GM13976 (cell line): ENCODE results near the gene CLSTN1.
"Not testable (repeated sequence)": the region's sequence is repeated elsewhere in the genome, so short reads cannot be mapped to it uniquely, and the experiment has no call there.

Source experiments
- DNase-seq: peaks from one replicate; pipeline ENCODE4 v3.0.0; 2012; ENCODE audit warnings: low spot score
- in situ Hi-C: fragments of 300-500 bp; cut with MboI; formaldehyde crosslinking; loops from one replicate; pipeline ENCODE4 v1.12.0; 2022; ENCODE audit warnings: low sequenced_read_pairs, mixed read lengths, inconsistent platforms; ENCODE audit not compliant: unreplicated experiment
- TF ChIP-seq, protein P1 (sequence below): IDR thresholded peaks from 2 replicates; pipeline ENCODE4 v1.5.1; 2012; ENCODE audit warnings: borderline replicate concordance, mild to moderate bottlenecking; ENCODE audit not compliant: insufficient read depth; ENCODE audit errors: extremely low read depth, missing control alignments, control extremely low read depth

The CLSTN1 gene

DNA sequence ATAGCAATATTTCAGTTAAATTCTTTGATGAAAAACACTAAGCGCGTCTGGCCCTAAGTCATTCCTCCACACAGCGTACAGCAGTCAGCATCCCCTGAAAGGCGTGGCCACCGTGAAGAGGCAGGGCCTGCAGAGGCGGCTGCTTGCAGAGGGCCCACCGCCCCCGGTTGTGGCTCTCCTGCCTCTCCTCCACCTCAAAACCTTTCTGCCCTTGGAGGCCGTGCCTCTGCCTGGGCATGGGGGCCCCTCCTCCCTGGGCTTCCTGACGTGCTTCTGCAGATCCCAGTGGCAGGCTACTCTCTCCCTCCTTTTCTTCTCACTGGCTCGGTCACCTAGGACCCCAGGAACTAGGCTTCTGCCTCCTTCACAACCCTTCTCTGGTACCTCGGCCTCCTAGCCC lies 16.2 kb downstream of the CLSTN1 start:
- TF ChIP-seq, protein P1, sequence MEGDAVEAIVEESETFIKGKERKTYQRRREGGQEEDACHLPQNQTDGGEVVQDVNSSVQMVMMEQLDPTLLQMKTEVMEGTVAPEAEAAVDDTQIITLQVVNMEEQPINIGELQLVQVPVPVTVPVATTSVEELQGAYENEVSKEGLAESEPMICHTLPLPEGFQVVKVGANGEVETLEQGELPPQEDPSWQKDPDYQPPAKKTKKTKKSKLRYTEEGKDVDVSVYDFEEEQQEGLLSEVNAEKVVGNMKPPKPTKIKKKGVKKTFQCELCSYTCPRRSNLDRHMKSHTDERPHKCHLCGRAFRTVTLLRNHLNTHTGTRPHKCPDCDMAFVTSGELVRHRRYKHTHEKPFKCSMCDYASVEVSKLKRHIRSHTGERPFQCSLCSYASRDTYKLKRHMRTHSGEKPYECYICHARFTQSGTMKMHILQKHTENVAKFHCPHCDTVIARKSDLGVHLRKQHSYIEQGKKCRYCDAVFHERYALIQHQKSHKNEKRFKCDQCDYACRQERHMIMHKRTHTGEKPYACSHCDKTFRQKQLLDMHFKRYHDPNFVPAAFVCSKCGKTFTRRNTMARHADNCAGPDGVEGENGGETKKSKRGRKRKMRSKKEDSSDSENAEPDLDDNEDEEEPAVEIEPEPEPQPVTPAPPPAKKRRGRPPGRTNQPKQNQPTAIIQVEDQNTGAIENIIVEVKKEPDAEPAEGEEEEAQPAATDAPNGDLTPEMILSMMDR, result no peak
- no peak for DNase-seq
- in situ Hi-C loops, result no loop called here

DNA sequence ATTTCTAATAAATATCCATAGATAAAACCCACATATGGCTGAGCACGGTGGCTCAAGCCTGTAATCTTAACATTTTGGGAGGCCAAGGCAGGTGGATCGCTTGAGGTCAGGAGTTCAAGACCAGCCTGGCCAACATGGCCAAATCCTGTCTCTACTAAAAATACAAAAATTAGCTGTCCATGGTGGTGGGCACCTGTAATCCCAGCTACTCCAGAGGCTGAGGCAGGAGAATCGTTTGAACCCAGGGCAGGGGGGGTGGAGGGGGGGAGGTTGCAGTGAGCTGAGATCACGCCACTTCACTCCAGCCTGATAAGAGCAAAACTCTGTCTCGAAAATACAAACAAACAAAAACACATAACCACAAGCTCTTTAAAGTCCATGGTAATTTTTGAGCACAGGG lies 17.8 kb downstream of the CLSTN1 start:
- in situ Hi-C loops, DNase-seq: not testable (repeated sequence)

DNA sequence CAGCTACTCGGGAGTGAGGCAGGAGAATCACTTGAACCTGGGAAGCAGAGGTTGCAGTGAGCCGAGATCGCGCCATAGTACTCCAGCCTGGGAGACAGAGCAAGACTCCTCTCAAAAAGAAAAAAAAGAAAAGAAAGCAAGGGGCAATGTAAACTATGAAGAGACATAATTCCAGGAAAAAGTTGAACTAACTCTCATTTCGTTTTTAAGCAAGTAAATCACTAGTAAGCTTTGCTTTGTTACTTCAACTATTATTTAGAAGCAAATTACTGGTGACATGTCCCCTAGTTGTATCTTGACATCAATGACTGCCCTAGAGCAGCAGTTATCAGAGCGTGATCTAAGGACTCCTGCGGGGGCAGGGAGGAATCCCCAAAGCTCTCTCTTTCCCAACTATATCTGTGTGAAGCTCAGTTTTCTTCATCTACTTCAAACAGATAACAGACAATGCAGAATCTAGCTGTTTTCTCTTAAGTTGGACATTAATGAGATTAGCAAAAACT lies 18.7 kb downstream of the CLSTN1 start:
- in situ Hi-C loops, result no loop called here
- no peak for DNase-seq
- TF ChIP-seq, protein P1, result no peak

DNA sequence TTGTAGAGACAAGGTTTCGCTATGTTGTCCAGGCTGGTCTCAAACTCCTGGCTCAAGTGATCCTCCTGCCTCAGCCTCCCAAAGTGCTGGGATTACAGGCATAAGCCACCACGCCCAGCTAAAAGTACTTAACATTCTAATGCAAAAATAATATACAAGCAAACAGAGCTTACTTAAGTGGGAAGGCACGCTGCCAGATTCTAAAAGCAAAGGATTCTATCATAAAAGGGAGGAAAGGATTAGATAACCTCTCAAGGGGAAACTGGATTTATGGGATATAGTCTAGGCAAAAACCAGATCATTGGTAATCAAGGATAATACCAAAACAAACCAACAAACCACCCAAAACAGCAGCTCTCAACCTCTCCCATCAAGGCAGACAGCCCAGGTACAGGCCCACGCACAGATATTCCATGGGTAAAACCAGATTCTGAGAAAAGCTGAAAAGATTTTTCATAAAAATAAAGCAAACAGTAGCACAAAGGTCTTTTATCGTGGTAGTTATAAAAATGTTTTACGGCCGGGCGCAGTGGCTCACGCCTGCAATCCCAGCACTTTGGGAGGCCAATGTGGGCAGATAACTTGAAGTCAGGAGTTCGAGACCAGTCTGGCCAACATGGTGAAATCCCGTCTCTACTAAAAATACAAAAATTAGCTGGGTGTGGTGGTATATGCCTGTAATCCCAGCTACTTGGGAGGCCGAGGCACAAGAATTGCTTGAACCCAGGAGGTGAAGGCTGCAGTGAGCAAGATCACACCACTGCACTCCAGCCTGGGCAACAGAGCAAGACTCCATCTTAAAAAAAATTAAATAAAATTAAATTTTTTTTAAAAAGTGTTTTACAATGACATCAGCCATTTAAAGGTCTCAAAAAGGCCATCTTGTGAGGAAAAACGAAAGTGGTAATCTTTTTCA lies 20.5 kb downstream of the CLSTN1 start:
- in situ Hi-C loops, DNase-seq: not testable (repeated sequence)

DNA sequence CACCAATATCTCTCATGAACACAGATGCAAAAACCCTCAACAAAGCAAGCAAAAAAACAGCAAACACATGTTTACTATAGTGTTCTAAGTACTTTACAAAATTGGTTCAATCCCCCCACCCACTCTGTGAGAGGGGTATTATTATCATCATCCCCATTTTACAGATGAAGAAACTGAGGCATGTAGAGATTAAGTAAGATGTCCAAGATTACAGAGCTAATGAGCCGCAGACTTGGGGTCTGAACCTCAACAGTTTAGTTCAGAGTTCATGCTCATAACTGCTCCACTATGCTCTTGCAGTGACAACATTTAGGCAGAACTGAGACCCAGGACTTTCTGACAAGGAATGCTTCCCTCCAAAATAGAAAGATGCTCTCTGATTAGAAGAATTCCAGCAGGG lies 21.9 kb downstream of the CLSTN1 start:
- in situ Hi-C loops, result no loop called here
- DNase-seq, result no peak
- TF ChIP-seq, protein P1, result no peak

DNA sequence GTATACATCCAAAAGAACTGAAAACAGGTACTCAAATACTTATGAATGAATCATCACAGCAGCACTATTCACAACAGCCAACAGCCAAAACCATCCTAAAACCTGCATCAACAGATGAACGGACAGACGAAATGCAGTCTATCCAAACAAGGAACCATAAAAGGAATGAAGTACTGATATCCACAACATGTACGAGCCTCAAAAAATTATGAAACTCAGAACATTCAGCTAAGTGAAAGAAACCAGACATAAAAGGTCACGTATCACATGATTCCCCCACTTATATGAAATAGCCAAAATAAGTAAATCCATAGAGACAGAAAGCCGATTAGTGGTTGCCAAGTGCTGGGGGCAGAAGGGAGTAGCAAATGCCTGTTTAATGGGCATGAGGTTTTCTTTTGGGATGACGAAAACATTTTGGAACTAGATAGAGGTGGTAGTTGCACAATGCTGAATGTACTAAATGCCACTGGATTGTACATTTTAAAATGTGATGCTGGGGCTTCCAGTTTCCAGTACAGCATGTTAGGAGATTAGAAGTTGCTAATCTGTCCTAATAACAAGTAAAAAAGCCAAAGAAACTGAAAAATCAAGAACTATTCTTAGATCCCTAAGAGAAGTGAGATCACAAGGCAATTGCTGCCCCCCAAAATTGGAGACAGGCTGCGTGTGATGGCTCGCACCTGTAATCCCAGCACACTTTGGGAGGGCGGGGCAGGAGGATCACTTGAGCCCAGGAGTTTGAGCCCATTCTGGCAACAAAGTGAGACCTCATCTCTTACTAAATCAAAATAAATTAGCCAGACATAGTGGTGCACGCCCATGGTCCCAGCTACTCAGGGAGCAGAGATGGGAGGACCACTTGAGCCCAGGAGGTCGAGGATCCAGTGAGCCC lies 25.3 kb downstream of the CLSTN1 start:
- in situ Hi-C loops, result no loop called here
- DNase-seq, result no peak
- TF ChIP-seq, protein P1, result no peak

DNA sequence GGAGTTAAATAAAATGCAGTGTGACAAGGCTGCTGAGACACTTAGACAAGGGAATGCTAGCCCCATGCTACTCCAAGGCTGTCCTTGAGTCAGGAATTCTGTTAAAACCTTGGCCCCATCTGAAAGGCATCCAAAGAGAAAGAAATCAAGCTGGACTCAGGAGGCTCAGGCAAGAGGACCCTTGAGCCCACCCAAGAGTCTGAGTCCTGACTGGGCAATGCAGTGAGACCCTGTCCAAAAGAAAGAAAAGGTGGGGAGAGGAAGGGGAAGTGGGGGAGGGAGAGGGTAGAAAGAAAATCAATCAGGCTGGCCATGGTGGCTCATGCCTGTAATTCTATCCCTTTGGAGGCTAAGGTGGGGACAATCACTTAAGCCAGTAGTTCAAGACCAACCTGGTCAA lies 26.7 kb downstream of the CLSTN1 start:
- TF ChIP-seq, protein P1, result no peak
- DNase-seq, result no peak
- in situ Hi-C loops, result no loop called here
